BLaER1 treated with 17β-estradiol and CSF1 and Interleukin-3, amounts not matched to agents 10 nM and 100 nM (cell line): Measurements from ENCODE around the gene TMEM100.

Experiments
- H3K27ac ChIP-seq, 11 experiments: shearing (Covaris generic); formaldehyde crosslinking; 2 replicates each; pipeline ENCODE4 v1.8.1; 2022
- H3K27me3 ChIP-seq, 11 experiments: shearing (Covaris generic); formaldehyde crosslinking; 2 replicates each; pipeline ENCODE4 v1.8.1; 2022
- H3K36me3 ChIP-seq, 11 experiments: shearing (Covaris generic); formaldehyde crosslinking; 2 replicates each; pipeline ENCODE4 v1.8.1; 2022
- H3K4me1 ChIP-seq, 10 experiments: shearing (Covaris generic); formaldehyde crosslinking; 2 replicates each; pipeline ENCODE4 v1.8.1; 2022
- H3K4me2 ChIP-seq, 11 experiments: shearing (Covaris generic); formaldehyde crosslinking; 2 replicates each; pipeline ENCODE4 v1.8.1; 2022
- H3K4me3 ChIP-seq, 10 experiments: shearing (Covaris generic); formaldehyde crosslinking; 2 replicates each; pipeline ENCODE4 v1.8.1; 2022
- H3K9ac ChIP-seq, 11 experiments: shearing (Covaris generic); formaldehyde crosslinking; 2 replicates each; pipeline ENCODE4 v1.8.1; 2022
- H3K9me3 ChIP-seq, 11 experiments: shearing (Covaris generic); formaldehyde crosslinking; replicated peaks in 1 of 11; 2 replicates each; pipeline ENCODE4 v1.8.1; 2022
- H4K20me1 ChIP-seq, 11 experiments: shearing (Covaris generic); formaldehyde crosslinking; 2 replicates each; pipeline ENCODE4 v1.8.1; 2022
- Cebpa-rat ChIP-seq, 11 experiments: shearing (Covaris generic); IDR thresholded peaks; 2 replicates each; pipeline ENCODE4 v1.8.1; 2022

The TMEM100 gene

GRCh38 chr17:55750750-55751657 is 28.3 kb upstream of the TMEM100 start, which contains the start of gene PCTP:
Gene PCTP, plus strand, starts transcription at chr17:55751051. Its CDS starts 53 bp downstream, at chr17:55751104.
- H3K4me1 ChIP-seq: peaks cover 16 to 27% (median 19%) of the 10 kb centered on the region in 10 experiments
- H3K27ac ChIP-seq: peak within 1 kb of the TSS; percentile 78 to 94 (median 87)
- H3K27me3 ChIP-seq: no peaks in the 10 kb centered on the region
- peak within 1 kb of the TSS; percentile 69 to 98 (median 80) for H3K4me3 ChIP-seq
- H3K9ac ChIP-seq: peak within 1 kb of the TSS; percentile 80 to 93 (median 89)
- peak within 1 kb of the TSS; percentile 76 to 99 (median 93) for H3K4me2 ChIP-seq
- no peaks in the 10 kb centered on the region for H3K9me3 ChIP-seq
- H4K20me1 ChIP-seq: 0 out of 22 replicates have a peak, but pooled peaks cover 0 to 13% (median 0%) of the 10 kb centered on the region in 11 experiments
- peaks cover 14 to 29% (median 17%) of the 10 kb centered on the region in 11 experiments for H3K36me3 ChIP-seq
- no peak for TF ChIP-seq Cebpa-rat (IDR thresholded peaks at IDR 0.05)

- Histone ChIP-seq H3K36me3 (peaks cover 14 to 18% (median 16%) of the 10 kb centered on the region in 11 experiments), H3K4me3 (no peak overlapping the region; a peak in 1 of 20 replicates), H3K9ac (no peak overlapping the region), H3K27me3 (no peaks in the 10 kb centered on the region), H4K20me1 (0 out of 22 replicates have a peak, but pooled peaks cover 0 to 13% (median 0%) of the 10 kb centered on the region in 11 experiments), H3K27ac (no peak overlapping the region), H3K4me2 (peak overlapping the region in 5 of 11 experiments; percentile 32 to 99 (median 89); a peak in 5 of 22 replicates), H3K4me1 (peaks cover 16 to 22% (median 18%) of the 10 kb centered on the region in 10 experiments), H3K9me3 (no peaks in the 10 kb centered on the region)
- no peak for TF ChIP-seq Cebpa-rat (IDR thresholded peaks at IDR 0.05)
Observed at GRCh38 chr17:55749985-55750384, 27.3 kb upstream of the TMEM100 start.

DNA sequence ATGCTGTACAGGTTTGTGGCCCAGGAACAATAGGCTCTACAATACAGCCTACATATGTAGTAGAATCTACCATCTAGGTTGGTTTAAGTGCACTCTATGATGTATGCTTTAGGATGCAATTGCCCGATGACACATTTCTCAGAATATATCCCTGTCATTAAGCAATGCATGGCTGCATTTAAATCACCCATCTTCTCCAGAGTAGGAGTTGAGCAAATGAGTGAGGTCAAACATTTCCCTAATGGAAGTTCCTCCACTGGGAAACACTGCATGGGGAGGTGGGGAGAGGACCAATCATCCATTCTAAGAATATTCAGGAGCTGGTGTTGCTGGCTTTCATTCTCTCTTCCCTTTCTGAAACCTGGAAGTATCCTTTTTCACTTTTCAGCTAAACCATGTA is 26.2 kb upstream of the TMEM100 start:
- H3K9ac ChIP-seq: no peak overlapping the region
- H3K36me3 ChIP-seq: peaks cover 6 to 11% (median 7%) of the 10 kb centered on the region in 11 experiments; a peak in 21 of 22 replicates
- peaks cover 15 to 20% (median 18%) of the 10 kb centered on the region in 10 experiments for H3K4me1 ChIP-seq
- H4K20me1 ChIP-seq: 0 out of 22 replicates have a peak, but pooled peaks cover 0 to 13% (median 0%) of the 10 kb centered on the region in 11 experiments
- H3K4me2 ChIP-seq: no peak overlapping the region
- no peaks in the 10 kb centered on the region for H3K9me3 ChIP-seq
- no peak overlapping the region for H3K4me3 ChIP-seq
- no peak for TF ChIP-seq Cebpa-rat (IDR thresholded peaks at IDR 0.05)
- H3K27ac ChIP-seq: no peak overlapping the region
- no peaks in the 10 kb centered on the region for H3K27me3 ChIP-seq

DNA sequence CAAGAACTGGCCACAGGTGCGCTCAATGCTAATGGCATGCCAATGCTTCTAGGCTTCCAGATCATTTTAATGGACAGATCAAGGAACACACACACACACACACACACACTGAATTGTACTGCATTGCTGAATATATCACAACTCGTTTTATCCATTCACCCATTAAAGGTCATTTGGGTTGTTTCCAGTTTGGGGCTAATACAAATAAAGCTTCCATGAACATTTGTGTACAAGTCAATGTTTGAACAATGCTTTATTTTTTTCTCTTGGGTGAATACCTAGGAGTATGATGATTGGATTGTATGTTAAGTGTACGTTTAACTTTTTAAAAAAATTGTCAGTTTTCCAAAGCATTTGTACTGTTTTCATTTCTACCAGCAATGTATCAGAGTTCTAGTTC is 24.5 kb upstream of the TMEM100 start:
- Histone ChIP-seq H3K4me2 (no peak overlapping the region), H3K4me1 (peaks cover 7 to 25% (median 17%) of the 10 kb centered on the region in 10 experiments), H3K4me3 (no peak overlapping the region), H3K36me3 (no peaks in the 10 kb centered on the region), H3K9me3 (no peaks in the 10 kb centered on the region), H3K9ac (no peak overlapping the region), H3K27me3 (no peaks in the 10 kb centered on the region), H3K27ac (no peak overlapping the region), H4K20me1 (0 out of 22 replicates have a peak, but pooled peaks cover 0 to 3% (median 0%) of the 10 kb centered on the region in 11 experiments)
- no peak for TF ChIP-seq Cebpa-rat (IDR thresholded peaks at IDR 0.05)

DNA sequence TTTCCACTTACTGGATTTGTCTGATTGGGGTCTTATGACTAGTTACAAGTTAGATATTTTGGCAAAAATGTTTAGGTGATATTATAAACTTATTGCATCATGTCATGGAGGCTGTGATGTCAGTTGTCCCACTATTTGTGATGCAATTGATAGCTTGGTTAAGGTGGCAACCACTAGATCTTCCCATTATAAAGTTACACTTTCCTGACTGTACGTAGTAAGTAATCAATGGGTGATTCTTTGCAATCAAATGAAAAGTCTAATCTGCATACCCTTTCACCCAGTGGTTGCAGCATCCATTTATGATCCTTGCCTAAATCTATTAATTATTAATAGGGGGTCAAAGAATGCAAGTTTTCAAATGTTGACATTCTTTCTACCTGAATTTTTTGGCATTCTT is 23.8 kb upstream of the TMEM100 start:
- Histone ChIP-seq H3K9me3 (no peaks in the 10 kb centered on the region), H3K36me3 (no peaks in the 10 kb centered on the region), H3K9ac (no peak overlapping the region), H4K20me1 (no peaks in the 10 kb centered on the region), H3K4me1 (peaks cover 0 to 20% (median 10%) of the 10 kb centered on the region in 10 experiments; a peak in 15 of 20 replicates), H3K27ac (no peak overlapping the region), H3K4me3 (no peak overlapping the region), H3K4me2 (no peak overlapping the region), H3K27me3 (no peaks in the 10 kb centered on the region)
- TF ChIP-seq Cebpa-rat (IDR thresholded peaks at IDR 0.05): no peak

- no peaks in the 10 kb centered on the region for H3K9me3 ChIP-seq
- H3K4me2 ChIP-seq: no peak overlapping the region
- H4K20me1 ChIP-seq: no peaks in the 10 kb centered on the region
- peaks cover 0 to 24% (median 17%) of the 10 kb centered on the region in 10 experiments; a peak in 18 of 20 replicates for H3K4me1 ChIP-seq
- H3K27me3 ChIP-seq: no peaks in the 10 kb centered on the region
- H3K4me3 ChIP-seq: no peak overlapping the region
- TF ChIP-seq Cebpa-rat (IDR thresholded peaks at IDR 0.05): no peak
- no peak overlapping the region for H3K27ac ChIP-seq
- H3K36me3 ChIP-seq: no peaks in the 10 kb centered on the region
- no peak overlapping the region for H3K9ac ChIP-seq
Observed at GRCh38 chr17:55745258-55745657, 22.6 kb upstream of the TMEM100 start.

- peaks cover 3 to 26% (median 20%) of the 10 kb centered on the region in 10 experiments for H3K4me1 ChIP-seq
- peak overlapping the region in 7 of 11 experiments; percentile 1 to 36 (median 12); a peak in 6 of 22 replicates for H3K4me2 ChIP-seq
- no peak for TF ChIP-seq Cebpa-rat (IDR thresholded peaks at IDR 0.05)
- H3K27me3 ChIP-seq: no peaks in the 10 kb centered on the region
- H4K20me1 ChIP-seq: no peaks in the 10 kb centered on the region
- H3K9me3 ChIP-seq: no peaks in the 10 kb centered on the region
- no peak overlapping the region for H3K9ac ChIP-seq
- H3K27ac ChIP-seq: no peak overlapping the region; a peak in 1 of 22 replicates
- H3K36me3 ChIP-seq: no peaks in the 10 kb centered on the region
- H3K4me3 ChIP-seq: no peak overlapping the region
Observed at GRCh38 chr17:55743103-55743679, 20.5 kb upstream of the TMEM100 start.

GRCh38 chr17:55742272-55743102 is 19.8 kb upstream of the TMEM100 start:
- H3K4me1 ChIP-seq: peaks cover 10 to 33% (median 27%) of the 10 kb centered on the region in 10 experiments
- H3K36me3 ChIP-seq: no peaks in the 10 kb centered on the region
- H4K20me1 ChIP-seq: no peaks in the 10 kb centered on the region
- no peak overlapping the region for H3K9ac ChIP-seq
- no peak overlapping the region for H3K4me3 ChIP-seq
- H3K4me2 ChIP-seq: peak overlapping the region in 8 of 11 experiments; percentile 1 to 36 (median 10); a peak in 7 of 22 replicates
- no peaks in the 10 kb centered on the region for H3K27me3 ChIP-seq
- no peak overlapping the region; a peak in 1 of 22 replicates for H3K27ac ChIP-seq
- H3K9me3 ChIP-seq: no peaks in the 10 kb centered on the region
- TF ChIP-seq Cebpa-rat (IDR thresholded peaks at IDR 0.05): no peak
